ENCODE measurements around the gene DLX1. TPM values are rescaled to one million over a fixed set of nuclear protein-coding genes. Genes with fewer than 3 reads are reported as not detected.

Gene DLX1
- total and polyA plus RNA-seq, 2 of the 8 experiments (the other 6 are each of a cell fraction or from before 2014, with no cell fraction given) = 0.11 TPM; not detected in 1

DNA sequence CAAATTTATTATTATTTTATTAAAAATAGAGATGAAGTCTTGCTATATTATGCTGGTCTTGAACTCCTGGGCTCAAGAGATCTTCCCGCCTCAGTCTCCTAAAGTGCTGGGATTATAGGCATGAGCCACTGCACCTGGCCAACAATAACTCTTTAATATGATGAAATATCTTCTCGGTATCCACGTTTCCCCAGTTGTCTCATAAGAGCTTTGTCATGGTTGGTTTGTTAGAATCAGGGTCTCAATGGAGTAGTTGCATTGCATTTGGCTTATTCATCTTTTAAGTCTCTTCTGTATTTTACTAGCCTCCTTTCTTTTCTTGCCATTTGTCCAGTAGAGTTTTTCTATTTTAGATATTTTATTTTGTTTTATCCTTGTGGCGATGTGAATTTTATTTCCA is 50.1 kb downstream of the DLX1 start:
- Histone ChIP-seq H3K4me2 (ENCODE audit: insufficient read depth in 1 of 2, low read depth in 2 of 2, low read length in 2 of 2) (no peak overlapping the region), H3K23me2 (ENCODE audit: low read depth, low read length) (no peaks in the 10 kb centered on the region), H3K9me3 (ENCODE audit: insufficient read depth in 2 of 2, low read depth in 1 of 2, low read length in 1 of 2) (no peaks in the 10 kb centered on the region), H2BK5ac (ENCODE audit: low read depth, low read length) (no peak overlapping the region), H2BK120ac (replicated peaks; ENCODE audit: low read depth, low read length) (no peak overlapping the region), H3K9ac (replicated peaks in 1 of 4; ENCODE audit: extremely low read depth in 1 of 4, low read depth in 3 of 4, low read length in 3 of 4) (no peak overlapping the region), H4K20me1 (replicated peaks in 1 of 2; ENCODE audit: control insufficient read depth in 1 of 2, insufficient read depth in 2 of 2, low read length in 2 of 2) (no peaks in the 10 kb centered on the region), H3K27me3 (replicated peaks in 1 of 4; ENCODE audit: control insufficient read depth in 3 of 4, extremely low read depth in 1 of 4, insufficient read depth in 3 of 4, low read length in 3 of 4) (no peaks in the 10 kb centered on the region; a peak in 2 of 7 replicates), H4K8ac (ENCODE audit: extremely low read depth, insufficient read depth, low read length) (no peak overlapping the region), H3K23ac (ENCODE audit: insufficient read length) (no peak overlapping the region), H3K14ac (ENCODE audit: insufficient read length) (no peak overlapping the region), H2BK12ac (ENCODE audit: low read depth, low read length) (no peak overlapping the region), H3K4me3 (ENCODE audit: extremely low read depth in 1 of 4, insufficient read depth in 2 of 4, low read depth in 3 of 4, low read length in 4 of 4) (no peak overlapping the region), H2AK5ac (ENCODE audit: low read depth, low read length) (no peak overlapping the region), H3K56ac (replicated peaks; ENCODE audit: insufficient read length, low read depth, low read length) (no peak overlapping the region), H3K18ac (ENCODE audit: extremely low read depth, low read length) (no peak overlapping the region), H2BK15ac (ENCODE audit: low read length) (no peak overlapping the region), H3K4me1 (replicated peaks in 1 of 4; ENCODE audit: control insufficient read depth in 3 of 4, insufficient read depth in 4 of 4, low read length in 3 of 4) (peaks cover 0 to 15% (median 9%) of the 10 kb centered on the region in 4 experiments; a peak in 5 of 7 replicates), H3K79me2 (ENCODE audit: control insufficient read depth in 1 of 2, insufficient read depth in 2 of 2, low read length in 2 of 2) (no peaks in the 10 kb centered on the region), H3K36me3 (ENCODE audit: control insufficient read depth in 2 of 4, insufficient read depth in 4 of 4, low read length in 3 of 4) (no peaks in the 10 kb centered on the region), H4K5ac (ENCODE audit: insufficient read length, low read depth, low read length) (no peak overlapping the region), H4K91ac (replicated peaks; ENCODE audit: insufficient read length, low read length) (no peak overlapping the region), H2AFZ (ENCODE audit: low read length) (no peak overlapping the region), H3K4ac (replicated peaks; ENCODE audit: insufficient read length, low read depth, low read length) (no peak overlapping the region), H3K79me1 (ENCODE audit: low read depth, low read length) (no peaks in the 10 kb centered on the region), H3K27ac (ENCODE audit: low read depth, low read length) (no peak overlapping the region), H2BK20ac (ENCODE audit: low read length) (no peak overlapping the region)
- no peak for FAIRE-seq
- POLR2A ChIA-PET (ENCODE audit: partially characterized antibody) = no interaction called here
- WGBS, 2 experiments (ENCODE audit: extremely low coverage in 1 of 2, insufficient coverage in 1 of 2, insufficient read length in 1 of 2, insufficient replicate concordance in 2 of 2, low coverage in 1 of 2, low lambda C conversion rate in 2 of 2, missing lambda C conversion rate in 1 of 2) = 93% methylated on average over 4 of the region's 4 CpGs; no CpG with 5 or more reads in 1 of the 2 experiments
- CTCF ChIA-PET (ENCODE audit: partially characterized antibody) = interaction anchor here (0.8 to 2.2 kb wide), 3 partner anchors 8 to 326 kb away, joined by 3 to 6 read pairs (median 3); no protein-coding TSS in a partner anchor
- no peak for DNase-seq (ENCODE audit: low read depth in 1 of 2, low spot score in 2 of 2)
- no peak for TF ChIP-seq PHF8 (conservative IDR thresholded peaks at IDR 0.05; ENCODE audit: low read depth, low read length)
- TF ChIP-seq GTF2F1 (IDR thresholded peaks at IDR 0.05; ENCODE audit: borderline replicate concordance, low read depth, low read length) = no peak
- no peak for TF ChIP-seq RNF2 (IDR thresholded peaks at IDR 0.05; ENCODE audit: borderline replicate concordance, low read depth, low read length, missing control alignments, poor library complexity, severe bottlenecking)
- no peak for TF ChIP-seq CEBPB (IDR thresholded peaks at IDR 0.05; ENCODE audit: low read depth, low read length)
- TF ChIP-seq KDM5A (IDR thresholded peaks at IDR 0.05; ENCODE audit: low read length) = no peak
- no peak for TF ChIP-seq POLR2AphosphoS5 (IDR thresholded peaks at IDR 0.05; ENCODE audit: low read depth, low read length)
- no peak for TF ChIP-seq SP2 (IDR thresholded peaks at IDR 0.05; ENCODE audit: low read length)
- no peak for TF ChIP-seq POLR2A (IDR thresholded peaks at IDR 0.05; ENCODE audit: control extremely low read depth in 1 of 2, low read depth in 2 of 2, low read length in 2 of 2)
- TF ChIP-seq TBP (IDR thresholded peaks at IDR 0.05; ENCODE audit: low read depth, low read length) = no peak
- TF ChIP-seq CHD1 (IDR thresholded peaks at IDR 0.05; ENCODE audit: low read depth, low read length) = no peak
- TF ChIP-seq RBBP5 (IDR thresholded peaks at IDR 0.05; ENCODE audit: borderline replicate concordance, low read depth, low read length) = no peak
- no peak for TF ChIP-seq TAF1 (IDR thresholded peaks at IDR 0.05; ENCODE audit: low read depth, low read length)
- TF ChIP-seq BRCA1 (IDR thresholded peaks at IDR 0.05; ENCODE audit: low read depth, low read length) = no peak
- TF ChIP-seq EGR1 (IDR thresholded peaks at IDR 0.05; ENCODE audit: borderline replicate concordance, low read depth, low read length) = no peak
- TF ChIP-seq KDM4A (IDR thresholded peaks at IDR 0.05; ENCODE audit: low read depth, low read length, severe bottlenecking) = no peak
- no peak for TF ChIP-seq CBX5 (IDR thresholded peaks at IDR 0.05; ENCODE audit: low read depth, low read length)

Data from H1 (cell line).